Activated T-cell treated with anti-CD3 and anti-CD28 coated beads, Interleukin-2, amount 50 U/mL, for 24 hours (primary cell): ENCODE data around the gene NEMP1.

Experiments used
- DNase-seq: peaks from one replicate; pipeline ENCODE4 v3.0.0-alpha.2; 2020
- H3K27ac Mint-ChIP-seq: 2 replicates; pipeline ENCODE4 v1.8.0; 2020; ENCODE audit warnings: mild to moderate bottlenecking, mixed read lengths
- H3K27me3 Mint-ChIP-seq: 2 replicates; pipeline ENCODE4 v1.8.0; 2020; ENCODE audit warnings: mixed read lengths
- H3K36me3 Mint-ChIP-seq: 2 replicates; pipeline ENCODE4 v1.8.0; 2020; ENCODE audit warnings: low read depth, mixed read lengths
- H3K4me1 Mint-ChIP-seq: 2 replicates; pipeline ENCODE4 v1.8.0; 2020; ENCODE audit warnings: low read depth, mixed read lengths
- H3K4me3 Mint-ChIP-seq: 2 replicates; pipeline ENCODE4 v1.8.0; 2020; ENCODE audit warnings: mild to moderate bottlenecking, moderate library complexity, mixed read lengths
- H3K9me3 Mint-ChIP-seq: 2 replicates; pipeline ENCODE4 v1.8.0; 2020; ENCODE audit warnings: mixed read lengths

NEMP1 gene

DNA sequence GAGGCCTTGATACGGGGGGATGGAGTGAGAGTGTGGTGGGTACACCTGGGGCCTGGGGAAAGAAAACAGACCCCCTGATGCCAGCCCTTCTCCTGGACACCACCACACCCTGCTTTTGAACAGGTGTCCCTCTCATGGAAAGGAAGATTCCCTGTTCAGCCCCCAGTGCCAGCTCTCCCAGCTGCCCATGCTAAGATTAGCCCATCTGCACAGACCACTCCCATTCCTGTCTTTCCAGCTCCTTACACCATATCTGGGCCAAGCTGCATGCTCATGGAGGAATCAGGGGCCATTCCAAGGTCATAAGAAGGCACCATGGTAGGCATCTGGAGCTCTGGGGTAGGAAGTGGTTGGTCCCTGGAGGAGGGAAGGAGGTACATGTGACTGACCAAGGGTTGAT is 20.0 kb upstream of the NEMP1 start:
- H3K27me3 Mint-ChIP-seq, result no peaks in the 10 kb centered on the region
- H3K36me3 Mint-ChIP-seq, result peaks cover 93% of the 10 kb centered on the region
- H3K4me3 Mint-ChIP-seq, result no peak overlapping the region
- H3K27ac Mint-ChIP-seq, result peak overlapping the region; percentile 76
- no peaks in the 10 kb centered on the region for H3K9me3 Mint-ChIP-seq
- no peak for DNase-seq
- H3K4me1 Mint-ChIP-seq, result peaks cover 56% of the 10 kb centered on the region

DNA sequence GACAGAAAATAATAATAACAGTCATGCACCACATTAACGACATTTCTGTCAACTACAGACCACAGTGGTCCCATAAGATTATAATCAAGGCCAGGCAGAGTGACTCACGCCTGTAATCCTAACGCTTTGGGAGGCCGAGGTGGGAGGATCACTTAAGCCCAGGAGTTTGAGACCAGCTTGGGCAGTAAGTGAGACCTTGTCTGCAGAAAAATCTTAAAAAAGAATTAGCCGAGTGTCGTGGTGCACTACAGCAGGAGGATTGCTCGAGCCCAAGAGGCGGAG is 18.9 kb upstream of the NEMP1 start:
- Mint-ChIP-seq H3K27ac (peak overlapping the region; percentile 96), H3K36me3 (peaks cover 95% of the 10 kb centered on the region), H3K27me3 (no peaks in the 10 kb centered on the region), H3K4me3 (no peak overlapping the region), H3K4me1 (peaks cover 62% of the 10 kb centered on the region), H3K9me3 (no peaks in the 10 kb centered on the region)
- no peak for DNase-seq

DNA sequence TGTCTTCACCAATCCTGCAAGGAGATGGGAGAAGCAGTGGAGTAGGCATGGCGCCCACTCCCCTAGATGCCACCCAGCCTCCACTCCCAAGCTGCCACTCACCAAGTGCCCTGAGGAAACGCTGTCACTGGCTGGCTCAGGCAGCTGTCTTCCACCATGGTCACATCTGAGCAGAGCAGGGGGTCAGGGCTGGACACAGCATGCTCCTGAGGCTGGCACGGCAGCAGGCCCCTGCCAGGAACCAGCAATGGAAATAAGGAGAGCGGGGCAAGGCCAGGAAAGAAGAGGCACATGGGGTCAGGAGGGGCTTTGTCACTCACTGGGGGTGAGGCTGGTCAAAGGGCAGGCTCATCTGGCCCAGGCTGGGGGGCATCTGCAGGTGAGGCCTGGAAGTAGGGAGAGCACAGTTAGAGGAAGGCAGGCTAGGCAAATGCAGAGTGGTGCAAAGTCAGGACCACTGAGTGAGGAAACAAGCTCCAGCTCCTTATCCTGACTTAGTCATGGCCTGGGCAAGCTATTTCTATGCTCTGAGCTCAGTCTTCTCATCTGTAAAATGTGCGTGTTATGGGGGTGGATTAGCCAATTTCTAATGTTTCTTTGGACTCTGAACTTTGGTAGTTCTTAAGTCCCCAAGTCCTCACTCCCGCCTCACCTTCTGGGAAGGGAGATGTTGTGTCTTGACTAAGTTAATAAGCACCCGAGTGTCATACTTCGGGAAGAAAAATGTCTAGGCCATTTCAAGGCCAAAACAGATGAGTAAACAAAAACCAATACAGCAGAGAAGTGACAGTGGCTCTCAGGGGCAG is 18.4 kb upstream of the NEMP1 start:
- H3K9me3 Mint-ChIP-seq, result no peaks in the 10 kb centered on the region
- H3K36me3 Mint-ChIP-seq, result peaks cover 95% of the 10 kb centered on the region
- peaks cover 62% of the 10 kb centered on the region for H3K4me1 Mint-ChIP-seq
- no peaks in the 10 kb centered on the region for H3K27me3 Mint-ChIP-seq
- H3K4me3 Mint-ChIP-seq, result no peak overlapping the region
- DNase-seq, result peak; percentile 27
- H3K27ac Mint-ChIP-seq, result peak overlapping the region; percentile 96

DNA sequence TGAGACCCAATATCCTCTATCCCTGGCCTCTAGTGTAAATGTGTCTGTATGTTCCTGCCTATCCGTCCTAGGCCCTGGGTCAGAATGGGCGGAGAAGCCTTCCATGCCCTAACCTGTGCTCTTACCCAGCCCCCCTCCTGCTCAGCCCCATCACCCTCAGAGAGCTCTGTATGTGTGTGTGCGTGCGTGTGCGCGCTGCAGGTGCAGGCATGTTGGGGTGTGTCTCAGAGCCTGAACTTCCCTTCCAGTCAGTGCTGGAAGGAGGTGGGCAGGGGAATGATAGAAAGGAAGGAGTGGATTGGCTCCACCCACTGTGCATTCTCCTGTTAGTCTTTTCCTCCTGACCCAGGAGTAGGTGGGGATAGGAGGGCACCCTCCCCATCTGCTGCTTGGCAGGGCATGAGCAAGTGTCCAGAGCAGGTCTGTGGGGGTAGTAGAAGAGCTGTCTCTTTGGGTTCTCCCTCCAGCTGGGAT is 17.5 kb upstream of the NEMP1 start:
- Mint-ChIP-seq H3K4me1 (peaks cover 67% of the 10 kb centered on the region), H3K36me3 (peaks cover 95% of the 10 kb centered on the region), H3K4me3 (no peak overlapping the region), H3K27ac (peak overlapping the region; percentile 96), H3K27me3 (no peaks in the 10 kb centered on the region), H3K9me3 (no peaks in the 10 kb centered on the region)
- DNase-seq, result peak; percentile 30

DNA sequence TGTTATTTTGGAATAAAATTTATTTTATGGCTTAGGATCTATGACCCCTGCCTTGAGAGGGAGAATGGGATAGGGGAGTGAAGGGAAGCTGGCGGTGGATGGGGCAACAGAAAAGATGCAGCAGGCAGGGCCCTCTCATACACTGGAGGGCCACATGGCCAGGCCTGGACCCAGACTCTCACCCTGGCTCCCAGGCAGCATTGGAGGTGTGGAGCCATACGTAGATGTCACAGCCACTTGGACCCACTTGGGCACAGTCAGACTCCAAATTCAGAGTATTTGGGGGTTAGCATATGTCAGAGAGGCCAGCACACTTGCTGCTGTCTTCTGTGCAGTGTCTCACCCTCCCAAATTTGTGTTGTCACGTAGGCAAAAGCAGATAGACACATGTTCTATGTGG is 16.8 kb upstream of the NEMP1 start:
- Mint-ChIP-seq H3K27me3 (no peaks in the 10 kb centered on the region), H3K4me3 (no peak overlapping the region), H3K4me1 (peaks cover 74% of the 10 kb centered on the region), H3K9me3 (no peaks in the 10 kb centered on the region), H3K27ac (peak overlapping the region; percentile 96), H3K36me3 (peaks cover 96% of the 10 kb centered on the region)
- no peak for DNase-seq

DNA sequence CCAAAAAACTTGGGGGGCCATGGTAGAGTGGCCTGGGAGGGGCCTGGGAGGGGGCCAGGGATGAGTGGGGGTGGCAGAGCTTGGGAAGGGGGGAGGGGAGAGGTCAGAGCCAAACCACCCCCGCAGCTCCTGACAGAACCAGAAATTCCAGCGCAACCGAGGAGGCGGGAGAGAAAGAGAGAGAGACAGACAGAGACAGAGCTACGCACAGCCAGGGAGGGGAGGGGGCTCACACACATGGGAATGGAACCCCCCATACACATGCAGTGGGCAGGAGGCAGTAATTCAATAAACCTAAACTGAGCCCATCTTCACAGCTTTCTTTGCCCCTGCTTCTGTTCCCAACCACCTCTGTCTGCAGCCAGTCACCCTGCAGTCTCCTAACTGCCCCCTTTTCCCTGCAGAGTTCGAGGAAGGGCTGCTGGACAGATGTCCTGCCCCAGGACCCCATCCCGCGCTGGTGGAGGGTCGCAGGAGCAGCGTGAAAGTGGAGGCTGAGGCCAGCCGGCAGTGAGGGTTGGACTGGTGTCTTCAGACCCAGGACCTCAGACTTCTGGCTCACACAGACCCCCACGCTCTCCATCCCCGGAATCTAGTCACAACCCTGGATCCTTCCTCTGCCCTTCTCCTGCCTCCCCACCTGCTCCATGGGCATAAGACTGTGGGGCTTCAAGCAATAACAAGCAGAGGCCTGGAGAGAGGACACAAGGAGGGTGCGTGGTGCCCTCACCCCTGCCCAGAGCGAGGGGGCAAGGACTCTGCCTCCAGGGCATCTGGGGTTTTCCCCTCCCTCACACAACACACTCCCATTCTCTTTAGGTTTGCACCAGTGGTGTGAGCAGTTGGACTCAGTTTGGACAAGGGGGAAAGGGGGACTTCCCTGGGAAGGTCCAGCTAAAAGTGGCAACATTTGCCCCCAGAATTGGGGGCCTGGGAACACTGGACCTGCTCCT is 15.9 kb upstream of the NEMP1 start:
- Mint-ChIP-seq H3K27me3 (no peaks in the 10 kb centered on the region), H3K4me1 (peaks cover 75% of the 10 kb centered on the region), H3K36me3 (peaks cover 94% of the 10 kb centered on the region)

DNA sequence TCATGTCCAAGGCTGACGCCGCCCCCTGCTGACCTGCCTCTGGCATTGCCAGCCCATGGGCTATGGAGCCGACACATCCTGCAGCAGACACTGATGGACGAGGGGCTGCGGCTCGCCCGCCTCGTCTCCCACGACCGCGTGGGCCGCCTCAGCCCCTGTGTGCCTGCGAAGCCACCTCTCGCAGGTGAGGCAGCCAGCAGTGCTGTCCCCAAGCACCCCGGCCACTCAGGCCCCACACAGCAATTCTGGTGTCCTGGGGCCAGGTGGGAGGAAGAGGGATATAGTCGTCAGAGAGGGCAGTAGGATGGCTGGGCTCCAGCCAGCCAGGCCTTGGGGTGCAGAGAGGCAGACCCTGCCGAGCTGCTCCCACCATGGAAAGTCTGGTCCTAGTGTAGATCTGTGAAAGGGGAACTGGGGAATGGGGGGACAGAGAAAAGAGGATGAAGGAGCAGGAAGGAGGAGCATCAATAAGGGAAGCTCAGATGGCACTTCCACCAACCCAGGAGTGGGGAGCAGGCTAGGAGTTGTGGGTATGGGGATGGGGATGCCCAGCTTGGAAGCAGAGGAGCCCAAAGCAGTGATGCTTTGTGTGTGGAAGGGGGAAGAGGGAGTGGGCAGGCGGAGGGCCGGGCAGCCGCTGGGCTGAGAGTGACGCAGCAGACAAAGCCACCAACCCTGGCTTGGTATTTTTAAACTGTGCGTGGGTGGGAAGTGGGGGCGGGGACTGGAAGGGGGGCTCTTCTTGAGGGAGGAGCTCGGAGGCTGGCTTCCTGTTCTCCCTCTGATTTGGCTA is 15.0 kb upstream of the NEMP1 start:
- peak; percentile 80 for DNase-seq
- peak overlapping the region; percentile 73 for H3K4me3 Mint-ChIP-seq
- H3K9me3 Mint-ChIP-seq, result no peaks in the 10 kb centered on the region
- H3K4me1 Mint-ChIP-seq, result peaks cover 70% of the 10 kb centered on the region
- H3K27me3 Mint-ChIP-seq, result no peaks in the 10 kb centered on the region
- peak overlapping the region; percentile 96 for H3K27ac Mint-ChIP-seq
- H3K36me3 Mint-ChIP-seq, result peaks cover 88% of the 10 kb centered on the region

More for the DNA sequence above, 15.9 kb upstream of the NEMP1 start:
- no peak for DNase-seq
- Mint-ChIP-seq H3K9me3 (no peaks in the 10 kb centered on the region), H3K27ac (peak overlapping the region; percentile 96), H3K4me3 (peak overlapping the region; percentile 23)

DNA sequence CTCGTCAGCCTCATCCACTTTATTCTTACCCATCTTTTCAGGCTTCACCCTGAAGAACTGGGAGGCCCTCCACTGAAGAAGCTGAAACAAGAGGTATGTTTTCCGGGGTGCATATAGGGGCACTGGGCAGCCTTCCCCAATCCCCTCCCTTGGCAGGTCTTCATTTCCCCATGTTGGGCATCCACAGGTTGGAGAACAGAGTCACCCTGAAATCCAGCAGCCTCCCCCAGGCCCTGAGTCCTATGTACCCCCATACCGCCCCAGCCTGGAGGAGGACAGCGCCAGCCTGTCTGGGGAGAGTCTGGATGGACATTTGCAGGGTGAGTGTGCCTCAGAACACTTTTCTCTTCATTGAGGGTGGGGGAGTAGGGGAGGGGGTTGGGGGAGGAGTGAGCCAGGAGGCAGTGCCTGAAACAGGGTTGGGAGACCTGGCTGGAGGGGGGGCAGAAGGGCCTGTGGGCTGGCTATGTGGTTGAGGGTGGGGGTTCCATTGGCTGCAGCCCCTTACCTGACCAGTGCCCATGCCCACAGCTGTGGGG is 14.4 kb upstream of the NEMP1 start:
- H3K4me3 Mint-ChIP-seq, result peak overlapping the region; percentile 73
- peaks cover 83% of the 10 kb centered on the region for H3K36me3 Mint-ChIP-seq
- H3K4me1 Mint-ChIP-seq, result peaks cover 74% of the 10 kb centered on the region
- peak overlapping the region; percentile 96 for H3K27ac Mint-ChIP-seq
- no peak for DNase-seq
- H3K27me3 Mint-ChIP-seq, result no peaks in the 10 kb centered on the region
- no peaks in the 10 kb centered on the region for H3K9me3 Mint-ChIP-seq

DNA sequence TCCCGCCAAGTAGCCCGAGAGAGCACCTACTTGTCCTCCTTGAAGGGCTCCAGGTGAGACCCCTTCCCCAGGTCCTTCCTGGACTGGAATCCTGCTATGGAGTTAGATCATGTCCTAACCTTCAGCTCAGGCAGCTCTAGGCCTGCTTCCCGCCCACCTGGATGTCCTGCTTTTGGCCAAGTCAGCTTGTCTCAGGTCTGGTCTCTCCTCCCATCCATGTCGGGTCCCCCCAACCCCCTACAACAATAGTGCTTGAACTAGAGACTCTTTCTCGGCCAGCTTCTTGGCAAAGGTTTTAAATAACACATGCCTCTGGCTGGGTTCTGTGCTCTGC is 13.9 kb upstream of the NEMP1 start:
- peak; percentile 39 for DNase-seq
- H3K4me3 Mint-ChIP-seq, result peak overlapping the region; percentile 73
- H3K36me3 Mint-ChIP-seq, result peaks cover 78% of the 10 kb centered on the region
- H3K4me1 Mint-ChIP-seq, result peaks cover 76% of the 10 kb centered on the region
- no peaks in the 10 kb centered on the region for H3K9me3 Mint-ChIP-seq
- H3K27me3 Mint-ChIP-seq, result no peaks in the 10 kb centered on the region
- peak overlapping the region; percentile 96 for H3K27ac Mint-ChIP-seq

DNA sequence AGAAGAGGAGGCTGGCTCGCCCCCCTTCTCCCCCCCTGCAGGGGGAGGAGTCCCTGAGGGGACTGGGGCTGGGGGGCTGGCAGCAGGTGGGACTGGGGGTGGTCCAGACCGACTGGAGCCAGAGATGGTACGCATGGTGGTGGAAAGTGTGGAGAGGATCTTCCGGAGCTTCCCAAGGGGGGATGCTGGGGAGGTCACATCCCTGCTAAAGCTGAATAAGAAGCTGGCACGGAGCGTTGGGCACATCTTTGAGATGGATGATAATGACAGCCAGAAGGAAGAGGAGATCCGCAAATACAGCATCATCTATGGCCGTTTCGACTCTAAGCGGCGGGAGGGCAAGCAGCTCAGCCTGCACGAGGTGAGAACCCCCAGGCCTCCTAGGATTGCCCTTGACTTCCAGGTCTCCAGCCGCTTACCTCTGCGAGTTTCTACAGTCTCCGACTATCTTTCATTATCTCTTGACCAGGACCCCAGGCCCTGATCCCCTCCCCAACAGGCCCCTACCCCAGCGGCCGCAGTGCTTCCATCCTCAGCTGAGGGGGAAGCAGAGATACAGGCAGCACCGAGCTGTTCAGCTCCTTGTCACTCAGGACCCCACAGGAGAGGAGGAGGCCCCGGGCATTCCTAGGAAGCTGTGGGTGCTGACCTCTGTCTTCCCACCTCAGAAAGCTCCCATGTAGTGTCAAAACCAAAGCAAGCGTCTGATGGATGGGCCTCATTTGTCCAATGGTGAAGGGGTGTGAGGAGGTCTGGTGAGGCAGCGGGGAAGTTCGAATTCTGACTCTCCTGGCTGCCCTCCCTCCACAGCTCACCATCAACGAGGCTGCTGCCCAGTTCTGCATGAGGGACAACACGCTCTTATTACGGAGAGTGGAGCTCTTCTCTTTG is 13.3 kb upstream of the NEMP1 start:
- H3K4me1 Mint-ChIP-seq, result peaks cover 75% of the 10 kb centered on the region
- H3K36me3 Mint-ChIP-seq, result peaks cover 74% of the 10 kb centered on the region
- peak overlapping the region; percentile 73 for H3K4me3 Mint-ChIP-seq
- peak; percentile 30 for DNase-seq
- no peaks in the 10 kb centered on the region for H3K27me3 Mint-ChIP-seq
- H3K9me3 Mint-ChIP-seq, result no peaks in the 10 kb centered on the region
- H3K27ac Mint-ChIP-seq, result peak overlapping the region; percentile 96

DNA sequence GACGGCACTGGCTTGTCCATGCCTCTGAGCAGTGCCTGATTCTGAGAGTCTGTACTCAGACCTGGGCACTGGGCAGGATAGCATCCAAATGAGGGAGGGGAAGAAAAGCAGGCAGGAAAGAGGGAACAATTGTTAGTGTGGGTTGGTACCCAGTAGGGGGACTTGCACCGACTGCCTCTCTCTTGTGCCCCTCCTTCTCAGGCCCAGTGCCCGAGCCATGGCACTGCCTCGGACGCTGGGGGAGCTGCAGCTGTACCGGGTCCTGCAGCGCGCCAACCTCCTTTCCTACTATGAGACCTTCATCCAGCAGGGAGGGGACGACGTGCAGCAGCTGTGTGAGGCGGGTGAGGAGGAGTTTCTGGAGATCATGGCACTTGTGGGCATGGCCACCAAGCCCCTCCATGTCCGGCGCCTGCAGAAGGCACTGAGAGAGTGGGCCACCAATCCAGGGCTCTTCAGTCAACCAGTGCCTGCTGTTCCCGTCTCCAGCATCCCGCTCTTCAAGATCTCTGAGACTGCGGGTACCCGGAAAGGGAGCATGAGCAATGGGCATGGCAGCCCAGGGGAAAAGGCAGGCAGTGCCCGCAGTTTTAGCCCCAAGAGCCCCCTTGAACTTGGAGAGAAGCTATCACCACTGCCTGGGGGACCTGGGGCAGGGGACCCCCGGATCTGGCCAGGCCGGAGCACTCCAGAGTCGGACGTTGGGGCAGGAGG is 12.5 kb upstream of the NEMP1 start:
- peak overlapping the region; percentile 91 for H3K4me3 Mint-ChIP-seq
- no peaks in the 10 kb centered on the region for H3K27me3 Mint-ChIP-seq
- DNase-seq, result no peak
- H3K36me3 Mint-ChIP-seq, result peaks cover 70% of the 10 kb centered on the region
- H3K9me3 Mint-ChIP-seq, result no peaks in the 10 kb centered on the region
- peaks cover 77% of the 10 kb centered on the region for H3K4me1 Mint-ChIP-seq
- H3K27ac Mint-ChIP-seq, result peak overlapping the region; percentile 96

DNA sequence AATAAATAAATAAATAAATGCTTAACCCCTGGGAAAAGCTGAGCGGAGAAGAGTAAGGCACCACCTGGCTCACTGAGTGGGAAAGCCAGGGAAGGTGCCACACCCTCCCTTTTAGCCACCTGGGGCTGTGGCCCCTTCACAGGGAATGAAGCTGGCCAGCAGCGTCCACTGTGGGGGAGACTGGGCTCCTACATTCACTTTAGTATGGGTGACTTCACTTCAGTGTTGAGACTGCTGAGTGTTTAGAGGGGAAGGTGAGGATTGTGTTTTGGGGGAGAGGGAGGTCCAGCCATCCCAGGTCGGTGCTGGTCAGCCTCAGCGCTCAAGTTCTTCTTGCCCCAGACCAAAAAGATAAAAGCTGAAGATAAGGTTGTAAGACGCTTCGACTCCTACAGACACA is 11.9 kb upstream of the NEMP1 start:
- Mint-ChIP-seq H3K4me1 (peaks cover 78% of the 10 kb centered on the region), H3K36me3 (peaks cover 65% of the 10 kb centered on the region), H3K4me3 (peak overlapping the region; percentile 91), H3K9me3 (no peaks in the 10 kb centered on the region), H3K27me3 (no peaks in the 10 kb centered on the region), H3K27ac (peak overlapping the region; percentile 96)
- no peak for DNase-seq
